Endothelial cell of umbilical vein (primary cell): Measurements from ENCODE around the gene RPL10A. TPM values are rescaled to one million over a fixed set of nuclear protein-coding genes. Genes with fewer than 3 reads are reported as not detected.
"Not testable (repeated sequence)": the region's sequence is repeated elsewhere in the genome, so short reads cannot be mapped to it uniquely, and the experiment has no call there.

ENCODE experiments used
- BruUV-seq: library from RNA; stranded (reverse); fragments of 400-500 nt; replicated peaks from 2 replicates; lab custom pipeline; 2021; lab: Mats Ljungman, UMichigan
- CTCF ChIA-PET: fragments of 300-600, 350-600 bp; sonication (Branson Sonifier 250); formaldehyde crosslinking; loops from one replicate; lab custom pipeline; 2021; ENCODE audit warnings: antibody characterized with exemption, inconsistent platforms; lab: Charles Lee
- POLR2A ChIA-PET: fragments of 300-600, 350-600 bp; sonication (Branson Sonifier 250); formaldehyde crosslinking; loops from one replicate; lab custom pipeline; 2021; ENCODE audit warnings: antibody characterized with exemption, inconsistent platforms; lab: Charles Lee
- DNase-seq: peaks from one replicate; pipeline ENCODE4 v3.0.0-alpha.2; 2011; ENCODE audit warnings: low read depth, low spot score
- FAIRE-seq: peaks from 2 replicates; lab custom pipeline; 2011; peaks lifted over from hg19 to GRCh38; lab: Jason Lieb, UNC
- H2AFZ ChIP-seq: 2 replicates; pipeline ENCODE4 v1.6.0; 2012; ENCODE audit warnings: low read depth, low read length, control low read depth, inconsistent platforms
- H3K27ac ChIP-seq: 2 replicates; pipeline ENCODE4 v1.5.1; 2011; ENCODE audit warnings: low read depth, mild to moderate bottlenecking, control low read depth, low read length, moderate library complexity; ENCODE audit not compliant: insufficient read depth
- H3K27me3 ChIP-seq, 2 experiments: 2 replicates each; pipeline versions ENCODE4 v1.6.0 to v1.6.1; 2011; ENCODE audit warnings: low read length in 2 of 2, mixed read lengths in 1 of 2; ENCODE audit not compliant: control insufficient read depth in 2 of 2, insufficient read depth in 2 of 2
- H3K36me3 ChIP-seq, 2 experiments: 2 replicates in 1 of 2; 3 replicates in 1 of 2; pipeline ENCODE4 v1.5.1; 2011; ENCODE audit warnings: low read length in 2 of 2, mild to moderate bottlenecking in 1 of 2, moderate library complexity in 1 of 2; ENCODE audit not compliant: control insufficient read depth in 2 of 2, insufficient read depth in 2 of 2; ENCODE audit errors: extremely low read depth in 1 of 2
- H3K4me1 ChIP-seq: 3 replicates; pipeline ENCODE4 v1.5.1; 2011; ENCODE audit warnings: mild to moderate bottlenecking, low read length; ENCODE audit not compliant: control insufficient read depth, insufficient read depth; ENCODE audit errors: extremely low read depth
- H3K4me2 ChIP-seq: 2 replicates; pipeline ENCODE4 v1.6.1; 2011; ENCODE audit warnings: low read length, control low read depth, mixed read lengths; ENCODE audit not compliant: insufficient read depth
- H3K4me3 ChIP-seq, 3 experiments: fragments of 200-600 bp in 1 of 3; sonication (generic), shearing (Covaris generic) in 1 of 3; replicated peaks in 1 of 3; 2 replicates each; pipeline ENCODE4 v1.5.1; 2011 to 2016; ENCODE audit warnings: control low read depth in 3 of 3, low read length in 3 of 3, mild to moderate bottlenecking in 2 of 3, inconsistent platforms in 1 of 3, low read depth in 1 of 3, moderate library complexity in 1 of 3; ENCODE audit not compliant: insufficient read depth in 1 of 3
- H3K79me2 ChIP-seq: 2 replicates; pipeline ENCODE4 v1.6.0; 2012; ENCODE audit warnings: low read length, inconsistent platforms; ENCODE audit not compliant: control insufficient read depth, insufficient read depth
- H3K9ac ChIP-seq: replicated peaks from 2 replicates; pipeline ENCODE3; 2011; ENCODE audit warnings: low read length, control low read depth; ENCODE audit not compliant: insufficient read depth; ENCODE audit errors: extremely low read depth
- H3K9me1 ChIP-seq: replicated peaks from 3 replicates; pipeline ENCODE4 v1.6.0; 2011; ENCODE audit warnings: mild to moderate bottlenecking, low read length; ENCODE audit not compliant: control insufficient read depth, insufficient read depth; ENCODE audit errors: extremely low read depth
- H3K9me3 ChIP-seq: replicated peaks from 2 replicates; pipeline ENCODE4 v1.5.1; 2012; ENCODE audit warnings: low read length, inconsistent platforms; ENCODE audit not compliant: control insufficient read depth, insufficient read depth
- H4K20me1 ChIP-seq: replicated peaks from 2 replicates; pipeline ENCODE3; 2011; ENCODE audit warnings: mild to moderate bottlenecking, low read length; ENCODE audit not compliant: control insufficient read depth, insufficient read depth; ENCODE audit errors: extremely low read depth
- EZH2 ChIP-seq: IDR thresholded peaks from 2 replicates; pipeline ENCODE4 v1.6.1; 2012; ENCODE audit warnings: borderline replicate concordance, low read depth, mild to moderate bottlenecking, moderate library complexity, low read length, inconsistent platforms; ENCODE audit not compliant: severe bottlenecking
- FOS ChIP-seq: IDR thresholded peaks from 2 replicates; pipeline ENCODE4 v1.6.1; 2011; ENCODE audit warnings: mild to moderate bottlenecking, low read length, moderate library complexity, borderline replicate concordance; ENCODE audit not compliant: insufficient read depth
- GATA2 ChIP-seq: IDR thresholded peaks from 2 replicates; pipeline ENCODE4 v1.7.0; 2011; ENCODE audit warnings: low read depth, mild to moderate bottlenecking, moderate library complexity, mixed read lengths, low read length; ENCODE audit not compliant: insufficient read length, insufficient read depth
- JUN ChIP-seq: IDR thresholded peaks from 2 replicates; pipeline ENCODE4 v1.6.1; 2011; ENCODE audit warnings: borderline replicate concordance, low read depth; ENCODE audit not compliant: insufficient read length, insufficient read depth
- MYC ChIP-seq: IDR thresholded peaks from one replicate; pipeline ENCODE4 v1.6.1; 2011; ENCODE audit warnings: mild to moderate bottlenecking, low read depth, low read length
- POLR2AphosphoS5 ChIP-seq: IDR thresholded peaks from 2 replicates; pipeline ENCODE4 v1.6.1; 2012; ENCODE audit warnings: low read depth, mild to moderate bottlenecking, control low read depth, low read length, moderate library complexity; ENCODE audit not compliant: insufficient read depth
- dilution Hi-C: fragments of 300-500 bp; cut with MboI; formaldehyde crosslinking; loops from one replicate; pipeline ENCODE4 v1.15.0; 2019; ENCODE audit warnings: low sequenced_read_pairs; ENCODE audit not compliant: extremely low pct_ligation_motif_present
- intact Hi-C: fragments of 100-400 bp; cut with micrococcal nuclease; formaldehyde crosslinking; loops from one replicate; pipeline ENCODE4 v1.10.0; 2022
- polyA plus RNA-seq, 4 experiments: library from polyadenylated mRNA; depleted of rRNA in 3 of 4; stranded (reverse) in 3 of 4; unstranded in 1 of 4; fragments of >200 nt; gene quantifications; 2 replicates each; pipeline versions ENCODE4 v1.2.1 to v1.2.3, GENCODE V29; 2011 to 2012; ENCODE audit warnings: missing spikeins in 1 of 4
- total RNA-seq: library from RNA; stranded (reverse); gene quantifications from 2 replicates; pipeline ENCODE4 v1.2.3, GENCODE V29; 2021
- TF ChIP-seq, protein P1 (sequence below), 2 donors: IDR thresholded peaks; 1 replicate in 1 of 2; 2 replicates in 1 of 2; pipeline ENCODE4 v1.5.1; 2011; ENCODE audit warnings: low read length in 2 of 2, mild to moderate bottlenecking in 2 of 2, moderate library complexity in 2 of 2, control low read depth in 1 of 2, inconsistent platforms in 1 of 2, low read depth in 1 of 2; ENCODE audit not compliant: insufficient read depth in 1 of 2; ENCODE audit errors: extremely low read depth in 1 of 2
- TF ChIP-seq, protein P2 (sequence below): IDR thresholded peaks from 2 replicates; pipeline ENCODE4 v1.6.1; 2011; ENCODE audit not compliant: insufficient read depth, insufficient read length

RPL10A gene
- total and polyA plus RNA-seq, 2 donors (not counting 3 experiments of a cell fraction or from before 2014, with no cell fraction given) = 1,339 to 1,956 TPM

DNA sequence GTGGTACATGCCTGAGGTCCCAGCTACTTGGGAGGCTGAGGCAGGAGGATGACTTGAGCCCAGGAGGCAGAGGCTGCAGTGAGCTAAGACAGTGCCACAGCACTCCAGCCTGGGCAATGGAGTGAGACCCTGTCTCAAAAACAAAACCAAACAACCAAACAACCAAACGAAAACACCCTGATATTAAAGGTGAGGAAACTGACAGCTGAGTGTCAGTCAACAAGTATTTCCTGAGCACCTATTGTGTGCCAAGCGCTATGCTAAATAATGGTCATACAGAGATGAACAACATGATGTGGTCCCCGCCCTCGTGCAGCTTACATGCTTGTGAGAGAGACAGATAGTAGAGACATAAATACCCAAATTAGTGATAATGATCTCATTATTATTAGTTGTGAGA, 46.4 kb downstream of the RPL10A start:
- BruUV-seq = no TSS peak
- FAIRE-seq = no peak
- no peak for DNase-seq
- H2AFZ ChIP-seq = no peak overlapping the region
- H3K27me3 ChIP-seq = peaks cover 17 to 22% of the 10 kb centered on the region in 2 experiments
- ChIA-PET POLR2A (no interaction called here), CTCF (interaction anchor here (0.6 to 1.7 kb wide), 5 partner anchors 9 to 255 kb away, joined by 3 to 6 read pairs (median 3); partner anchors contain the start of gene ARMC12)
- no peak overlapping the region for H3K9ac ChIP-seq
- no peak overlapping the region for H3K27ac ChIP-seq
- no peaks in the 10 kb centered on the region for H3K9me1 ChIP-seq
- H3K79me2 ChIP-seq = no peaks in the 10 kb centered on the region
- no peaks in the 10 kb centered on the region for H3K9me3 ChIP-seq
- no peak overlapping the region for H3K4me3 ChIP-seq
- intact Hi-C loops (no loop called here), dilution Hi-C loops (no loop called here)
- H4K20me1 ChIP-seq = no peaks in the 10 kb centered on the region
- no peaks in the 10 kb centered on the region for H3K36me3 ChIP-seq
- no peak for TF ChIP-seq JUN
- no peak for TF ChIP-seq POLR2AphosphoS5
- TF ChIP-seq GATA2 = no peak
- no peak for TF ChIP-seq MYC
- TF ChIP-seq, protein P1, sequence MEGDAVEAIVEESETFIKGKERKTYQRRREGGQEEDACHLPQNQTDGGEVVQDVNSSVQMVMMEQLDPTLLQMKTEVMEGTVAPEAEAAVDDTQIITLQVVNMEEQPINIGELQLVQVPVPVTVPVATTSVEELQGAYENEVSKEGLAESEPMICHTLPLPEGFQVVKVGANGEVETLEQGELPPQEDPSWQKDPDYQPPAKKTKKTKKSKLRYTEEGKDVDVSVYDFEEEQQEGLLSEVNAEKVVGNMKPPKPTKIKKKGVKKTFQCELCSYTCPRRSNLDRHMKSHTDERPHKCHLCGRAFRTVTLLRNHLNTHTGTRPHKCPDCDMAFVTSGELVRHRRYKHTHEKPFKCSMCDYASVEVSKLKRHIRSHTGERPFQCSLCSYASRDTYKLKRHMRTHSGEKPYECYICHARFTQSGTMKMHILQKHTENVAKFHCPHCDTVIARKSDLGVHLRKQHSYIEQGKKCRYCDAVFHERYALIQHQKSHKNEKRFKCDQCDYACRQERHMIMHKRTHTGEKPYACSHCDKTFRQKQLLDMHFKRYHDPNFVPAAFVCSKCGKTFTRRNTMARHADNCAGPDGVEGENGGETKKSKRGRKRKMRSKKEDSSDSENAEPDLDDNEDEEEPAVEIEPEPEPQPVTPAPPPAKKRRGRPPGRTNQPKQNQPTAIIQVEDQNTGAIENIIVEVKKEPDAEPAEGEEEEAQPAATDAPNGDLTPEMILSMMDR (IDR thresholded peaks at IDR 0.05; ENCODE audit: extremely low read depth in 1 of 2, insufficient read depth in 1 of 2, low read depth in 1 of 2, low read length in 2 of 2) = no peak
- TF ChIP-seq, protein P2, sequence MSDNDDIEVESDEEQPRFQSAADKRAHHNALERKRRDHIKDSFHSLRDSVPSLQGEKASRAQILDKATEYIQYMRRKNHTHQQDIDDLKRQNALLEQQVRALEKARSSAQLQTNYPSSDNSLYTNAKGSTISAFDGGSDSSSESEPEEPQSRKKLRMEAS = no peak
- no peak for TF ChIP-seq FOS
- no peak for TF ChIP-seq EZH2
- no peak overlapping the region for H3K4me2 ChIP-seq
- no peaks in the 10 kb centered on the region for H3K4me1 ChIP-seq

DNA sequence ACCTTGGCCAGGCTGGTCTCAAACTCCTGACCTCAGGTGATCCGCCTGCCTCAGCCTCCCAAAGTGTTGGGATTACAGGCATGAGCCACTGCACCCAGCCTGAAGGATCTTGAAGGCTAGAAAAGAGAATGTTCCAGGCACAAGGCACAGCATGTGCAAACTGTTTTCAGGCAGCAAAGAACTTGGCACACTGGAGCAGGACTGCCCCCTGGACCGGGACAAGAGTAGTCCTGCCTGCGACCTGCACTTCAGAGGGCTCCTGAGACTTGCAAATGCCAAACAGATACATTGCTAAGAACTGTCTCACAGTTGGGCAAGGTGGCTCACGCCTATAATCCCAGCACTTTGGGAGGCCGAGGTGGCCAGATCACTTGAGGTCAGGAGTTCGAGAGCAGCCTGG, 47.7 kb downstream of the RPL10A start:
- H3K9ac ChIP-seq, H3K9me3 ChIP-seq, H3K79me2 ChIP-seq, POLR2A ChIA-PET, H3K4me2 ChIP-seq, BruUV-seq, H3K27ac ChIP-seq, H3K9me1 ChIP-seq, FAIRE-seq, intact Hi-C loops, H2AFZ ChIP-seq, dilution Hi-C loops, CTCF ChIA-PET, DNase-seq, H3K4me1 ChIP-seq, H4K20me1 ChIP-seq, H3K4me3 ChIP-seq, H3K36me3 ChIP-seq: not testable (repeated sequence)
- H3K27me3 ChIP-seq = peaks cover 11 to 12% of the 10 kb centered on the region in 2 experiments
